ENCODE data around the gene CCDC87.

Gene CCDC87

GRCh38 chr11:66636411-66636810, 43.5 kb upstream of the CCDC87 start:
- no peak for TF ChIP-seq CTCF (conservative IDR thresholded peaks at IDR 0.05; ENCODE audit: low read length)
- DNase-seq (ENCODE audit: low read depth): no peak
- no peak overlapping the region for H3K4me3 ChIP-seq (ENCODE audit: low read length)

- no peak overlapping the region for H3K4me3 ChIP-seq (ENCODE audit: low read length)
- DNase-seq (ENCODE audit: low read depth): no peak
- no peak for TF ChIP-seq CTCF (conservative IDR thresholded peaks at IDR 0.05; ENCODE audit: low read length)
Observed at GRCh38 chr11:66632952-66633351, 40.1 kb upstream of the CCDC87 start.

DNA sequence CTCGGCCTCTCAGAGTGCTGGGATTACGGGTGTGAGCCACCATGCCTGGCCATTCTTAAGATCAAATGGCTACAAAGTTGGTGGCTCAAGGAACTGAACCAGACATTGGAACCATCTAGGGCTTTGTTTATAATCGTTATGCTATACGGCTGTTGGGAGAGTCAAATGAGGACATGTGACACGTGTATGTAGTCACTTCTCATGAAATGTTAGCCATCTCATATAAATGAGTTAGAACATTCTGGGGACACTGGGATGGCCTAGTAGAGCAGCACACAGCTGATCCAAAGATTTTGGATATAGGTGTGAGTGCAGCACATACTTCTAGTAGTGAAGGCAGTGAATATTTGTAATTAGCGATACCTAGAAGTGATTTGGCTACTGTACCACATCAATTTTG, 39.0 kb upstream of the CCDC87 start:
- TF ChIP-seq CTCF (conservative IDR thresholded peaks at IDR 0.05; ENCODE audit: low read length): no peak
- DNase-seq (ENCODE audit: low read depth): no peak

DNA sequence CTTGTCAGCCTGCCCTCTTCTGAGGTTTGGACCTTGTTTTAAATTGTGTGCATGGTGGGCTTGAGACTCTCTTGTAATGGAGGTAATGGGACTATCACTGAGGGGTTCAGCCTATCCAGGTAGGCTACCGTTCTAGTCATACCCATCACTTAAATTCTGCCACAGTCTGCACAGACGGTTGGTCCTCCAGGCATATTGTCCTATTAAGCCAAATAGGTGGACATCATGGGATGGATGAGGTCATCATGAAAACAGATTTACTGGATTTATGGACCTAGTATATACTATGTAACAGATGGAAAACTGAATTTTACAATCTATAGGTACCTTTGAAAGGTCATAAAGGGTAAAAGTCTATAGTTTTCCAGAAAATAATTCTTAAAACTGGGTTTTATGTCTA, 36.5 kb upstream of the CCDC87 start:
- no peak overlapping the region for H3K4me3 ChIP-seq (ENCODE audit: low read length)
- no peak for DNase-seq (ENCODE audit: low read depth)
- TF ChIP-seq CTCF (conservative IDR thresholded peaks at IDR 0.05; ENCODE audit: low read length): no peak

More for the DNA sequence above, 39.0 kb upstream of the CCDC87 start:
- H3K4me3 ChIP-seq (ENCODE audit: low read length): no peak overlapping the region

GRCh38 chr11:66628061-66628603, 35.3 kb upstream of the CCDC87 start:
- DNase-seq (ENCODE audit: low read depth): no peak
- no peak overlapping the region for H3K4me3 ChIP-seq (ENCODE audit: low read length)
- no peak for TF ChIP-seq CTCF (conservative IDR thresholded peaks at IDR 0.05; ENCODE audit: low read length)

GRCh38 chr11:66626926-66627325, 34.1 kb upstream of the CCDC87 start:
- no peak overlapping the region for H3K4me3 ChIP-seq (ENCODE audit: low read length)
- TF ChIP-seq CTCF (conservative IDR thresholded peaks at IDR 0.05; ENCODE audit: low read length): no peak
- DNase-seq (ENCODE audit: low read depth): no peak

DNA sequence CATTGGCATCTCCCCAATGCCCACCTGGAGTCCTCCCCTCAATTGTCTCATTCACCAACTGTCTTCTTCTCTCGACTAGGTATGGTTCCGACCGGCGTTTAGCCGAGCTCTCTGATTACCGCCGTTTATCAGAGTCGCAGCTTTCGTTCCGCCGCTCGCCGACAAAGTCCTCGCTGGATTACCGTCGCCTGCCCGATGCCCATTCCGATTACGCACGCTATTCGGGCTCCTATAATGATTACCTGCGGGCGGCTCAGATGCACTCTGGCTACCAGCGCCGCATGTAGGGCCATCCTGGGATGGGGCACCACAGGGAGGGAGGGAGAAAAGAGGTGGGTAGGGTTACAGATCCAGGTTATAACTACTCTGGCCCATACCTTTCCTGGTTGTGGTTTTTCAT, 33.5 kb upstream of the CCDC87 start:
- no peak for DNase-seq (ENCODE audit: low read depth)
- no peak overlapping the region for H3K4me3 ChIP-seq (ENCODE audit: low read length)
- no peak for TF ChIP-seq CTCF (conservative IDR thresholded peaks at IDR 0.05; ENCODE audit: low read length)
